ENCODE results near the gene TGFBR2.

Gene TGFBR2

DNA sequence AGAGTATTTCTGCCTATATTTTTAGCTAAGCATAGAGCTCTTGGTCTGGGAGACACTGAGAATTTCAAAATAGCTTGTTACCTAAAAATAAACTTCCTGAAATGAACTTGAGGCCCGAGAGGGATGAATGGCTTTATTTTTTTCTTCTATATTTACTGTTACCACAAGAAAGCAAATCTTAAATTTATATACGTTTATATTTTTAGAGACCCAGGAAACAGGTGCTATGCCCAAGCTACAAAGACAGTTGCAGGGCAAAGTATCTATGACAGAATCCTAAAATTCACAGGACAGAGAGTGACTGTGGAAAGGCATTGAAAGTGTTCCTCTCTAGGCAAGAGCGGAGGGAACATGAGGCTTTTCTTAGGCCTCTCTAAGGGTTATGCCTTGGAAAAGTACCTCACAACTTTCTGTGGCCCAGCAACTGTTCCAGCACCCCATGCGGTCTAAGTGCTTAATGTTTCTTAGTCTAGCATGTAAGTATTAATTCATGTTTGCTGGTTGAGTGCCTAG, 36.5 kb downstream of the TGFBR2 start:
- no peak overlapping the region for H3K4me3 Mint-ChIP-seq
- H3K27me3 Mint-ChIP-seq: no peaks in the 10 kb centered on the region
- no peaks in the 10 kb centered on the region for H3K9me3 Mint-ChIP-seq
- DNase-seq (ENCODE audit: low spot score in 2 of 2) (no peak), ATAC-seq (ENCODE audit: low read depth) (no peak)
- H3K4me1 Mint-ChIP-seq: peaks cover 68% of the 10 kb centered on the region
- H3K27ac Mint-ChIP-seq: peak overlapping the region; percentile 94
- peaks cover 20% of the 10 kb centered on the region for H3K36me3 Mint-ChIP-seq

DNA sequence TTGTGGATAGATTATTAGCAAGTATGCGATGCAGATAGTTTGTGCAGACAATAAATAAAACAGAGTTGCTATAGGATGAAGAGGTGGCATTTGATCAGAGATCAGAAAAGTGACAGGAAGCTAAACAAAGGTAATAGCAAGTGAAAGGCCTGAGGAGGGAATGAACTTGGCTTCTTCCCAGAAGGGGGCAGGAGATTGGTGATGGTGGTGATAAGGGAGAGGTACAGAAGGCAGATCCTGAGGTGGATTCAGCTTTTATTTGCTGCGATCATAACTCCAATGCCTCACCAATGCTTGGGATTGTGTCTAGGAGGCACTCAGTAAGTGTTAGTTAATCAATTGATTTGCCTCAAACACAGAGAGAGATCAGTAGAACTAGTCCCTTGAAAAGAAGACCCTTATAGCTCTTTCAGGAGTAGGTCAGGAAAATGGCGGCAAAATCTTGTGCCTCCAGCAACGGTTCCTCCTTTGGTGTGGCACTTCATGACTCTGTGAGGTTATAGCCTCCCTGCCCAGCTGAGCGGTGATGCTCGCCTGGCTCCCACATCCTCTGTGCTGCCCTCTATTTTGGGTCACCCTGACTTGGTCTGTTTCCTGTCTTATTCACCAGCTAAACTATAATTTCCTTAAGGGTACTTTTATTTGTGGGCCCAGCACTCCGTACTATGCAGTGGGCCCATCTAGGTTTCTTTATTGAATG, 37.5 kb downstream of the TGFBR2 start:
- Mint-ChIP-seq H3K4me3 (peak overlapping the region; percentile 80), H3K9me3 (no peaks in the 10 kb centered on the region), H3K4me1 (peaks cover 70% of the 10 kb centered on the region), H3K36me3 (peaks cover 28% of the 10 kb centered on the region), H3K27me3 (no peaks in the 10 kb centered on the region), H3K27ac (peak overlapping the region; percentile 94)
- ATAC-seq (ENCODE audit: low read depth) (peak; percentile 35), DNase-seq (ENCODE audit: low spot score in 2 of 2) (no peak)

DNA sequence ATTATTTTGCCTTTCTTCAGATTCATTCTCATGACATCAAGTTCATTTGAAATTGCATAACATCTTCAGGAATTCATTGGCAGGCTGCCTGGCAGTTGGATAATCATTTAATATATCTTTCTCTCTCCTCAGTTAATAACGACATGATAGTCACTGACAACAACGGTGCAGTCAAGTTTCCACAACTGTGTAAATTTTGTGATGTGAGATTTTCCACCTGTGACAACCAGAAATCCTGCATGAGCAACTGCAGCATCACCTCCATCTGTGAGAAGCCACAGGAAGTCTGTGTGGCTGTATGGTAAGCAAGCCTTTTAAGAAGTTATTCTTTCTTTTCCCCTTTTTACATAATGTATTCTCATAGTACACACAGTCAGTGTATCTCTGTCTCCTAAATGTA, 38.2 kb downstream of the TGFBR2 start:
- Mint-ChIP-seq H3K36me3 (peaks cover 29% of the 10 kb centered on the region), H3K4me1 (peaks cover 72% of the 10 kb centered on the region), H3K9me3 (no peaks in the 10 kb centered on the region), H3K4me3 (peak overlapping the region; percentile 80), H3K27ac (peak overlapping the region; percentile 94), H3K27me3 (no peaks in the 10 kb centered on the region)
- DNase-seq (ENCODE audit: low spot score in 2 of 2) (no peak), ATAC-seq (ENCODE audit: low read depth) (peak; percentile 61)

DNA sequence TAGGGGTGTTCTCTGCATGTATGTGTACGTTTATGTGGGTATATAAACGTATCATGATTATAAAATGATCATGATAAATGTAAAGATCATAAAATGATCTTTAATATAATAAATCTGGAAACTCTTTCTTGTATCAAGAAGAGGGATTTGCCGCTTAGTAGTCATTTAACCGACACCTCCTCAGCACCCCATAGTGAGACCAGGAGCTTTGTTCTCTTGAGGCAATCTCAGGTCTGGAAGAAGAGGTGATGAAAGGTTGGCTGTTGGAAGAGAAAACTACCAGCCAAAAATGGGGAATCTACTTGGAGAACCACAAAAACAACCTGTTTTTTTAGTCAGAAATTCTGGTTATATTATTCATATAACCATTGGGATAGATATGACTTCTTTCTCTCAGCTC, 38.7 kb downstream of the TGFBR2 start:
- peaks cover 29% of the 10 kb centered on the region for H3K36me3 Mint-ChIP-seq
- ATAC-seq (ENCODE audit: low read depth) (no peak), DNase-seq (ENCODE audit: low spot score in 2 of 2) (no peak)
- peak overlapping the region; percentile 80 for H3K4me3 Mint-ChIP-seq
- peaks cover 69% of the 10 kb centered on the region for H3K4me1 Mint-ChIP-seq
- H3K27ac Mint-ChIP-seq: peak overlapping the region; percentile 94
- H3K9me3 Mint-ChIP-seq: no peaks in the 10 kb centered on the region
- no peaks in the 10 kb centered on the region for H3K27me3 Mint-ChIP-seq

- peaks cover 38% of the 10 kb centered on the region for H3K36me3 Mint-ChIP-seq
- ATAC-seq (ENCODE audit: low read depth) (no peak), DNase-seq (ENCODE audit: low spot score in 2 of 2) (no peak)
- H3K4me3 Mint-ChIP-seq: peak overlapping the region; percentile 4
- H3K27me3 Mint-ChIP-seq: no peaks in the 10 kb centered on the region
- H3K4me1 Mint-ChIP-seq: peaks cover 69% of the 10 kb centered on the region
- H3K9me3 Mint-ChIP-seq: no peaks in the 10 kb centered on the region
- peak overlapping the region; percentile 94 for H3K27ac Mint-ChIP-seq
Measured at GRCh38 chr3:30646181-30646876, 39.9 kb downstream of the TGFBR2 start.

- DNase-seq (ENCODE audit: low spot score in 2 of 2) (no peak), ATAC-seq (ENCODE audit: low read depth) (no peak)
- no peaks in the 10 kb centered on the region for H3K9me3 Mint-ChIP-seq
- H3K36me3 Mint-ChIP-seq: peaks cover 40% of the 10 kb centered on the region
- H3K27me3 Mint-ChIP-seq: no peaks in the 10 kb centered on the region
- peaks cover 66% of the 10 kb centered on the region for H3K4me1 Mint-ChIP-seq
- H3K27ac Mint-ChIP-seq: peak overlapping the region; percentile 94
- no peak overlapping the region for H3K4me3 Mint-ChIP-seq
Measured at GRCh38 chr3:30646961-30647752, 40.8 kb downstream of the TGFBR2 start.

GRCh38 chr3:30648670-30649357, 42.4 kb downstream of the TGFBR2 start:
- H3K36me3 Mint-ChIP-seq: peaks cover 46% of the 10 kb centered on the region
- H3K4me1 Mint-ChIP-seq: peaks cover 59% of the 10 kb centered on the region
- H3K27ac Mint-ChIP-seq: peak overlapping the region; percentile 73
- ATAC-seq (ENCODE audit: low read depth) (no peak), DNase-seq (ENCODE audit: low spot score in 2 of 2) (no peak)
- no peaks in the 10 kb centered on the region for H3K27me3 Mint-ChIP-seq
- H3K9me3 Mint-ChIP-seq: no peaks in the 10 kb centered on the region
- H3K4me3 Mint-ChIP-seq: peak overlapping the region; percentile 67

- Mint-ChIP-seq H3K4me1 (peaks cover 55% of the 10 kb centered on the region), H3K27ac (peak overlapping the region; percentile 73)
Measured at GRCh38 chr3:30649572-30650318, 43.3 kb downstream of the TGFBR2 start.

DNA sequence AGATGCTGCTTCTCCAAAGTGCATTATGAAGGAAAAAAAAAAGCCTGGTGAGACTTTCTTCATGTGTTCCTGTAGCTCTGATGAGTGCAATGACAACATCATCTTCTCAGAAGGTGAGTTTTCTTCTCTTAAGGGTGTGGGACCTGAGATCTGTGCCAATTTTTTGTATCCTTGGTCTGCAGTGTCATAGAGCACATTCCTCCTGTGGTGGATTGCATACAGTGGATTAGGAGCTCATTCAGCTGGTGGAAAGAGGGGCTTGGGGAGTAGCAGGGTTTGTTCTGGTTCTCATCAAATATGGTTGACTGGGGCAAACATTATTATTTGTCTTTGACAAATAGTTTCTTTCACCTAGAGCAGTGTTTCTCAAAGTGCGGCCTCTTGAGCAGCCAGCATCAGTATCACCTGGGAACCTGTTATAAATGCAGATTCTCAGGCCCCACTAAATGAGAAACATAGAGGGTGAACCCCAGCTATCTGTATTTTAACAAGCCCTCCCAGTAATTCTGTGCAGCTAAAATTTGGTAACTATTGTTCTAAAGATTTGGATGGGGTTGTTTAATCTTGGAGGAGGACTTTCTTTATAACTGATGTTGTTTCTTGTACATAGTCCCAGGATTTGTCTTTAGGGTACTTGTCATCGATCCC, 44.1 kb downstream of the TGFBR2 start:
- Mint-ChIP-seq H3K9me3 (no peaks in the 10 kb centered on the region), H3K27me3 (no peaks in the 10 kb centered on the region), H3K36me3 (peaks cover 53% of the 10 kb centered on the region), H3K4me1 (peaks cover 57% of the 10 kb centered on the region), H3K4me3 (no peak overlapping the region), H3K27ac (peak overlapping the region; percentile 73)
- DNase-seq (ENCODE audit: low spot score in 2 of 2) (no peak), ATAC-seq (ENCODE audit: low read depth) (no peak)

More at GRCh38 chr3:30649572-30650318, 43.3 kb downstream of the TGFBR2 start:
- ATAC-seq (ENCODE audit: low read depth) (peak; percentile 84), DNase-seq (ENCODE audit: low spot score in 2 of 2) (no peak)
- peaks cover 48% of the 10 kb centered on the region for H3K36me3 Mint-ChIP-seq
- no peaks in the 10 kb centered on the region for H3K27me3 Mint-ChIP-seq
- H3K4me3 Mint-ChIP-seq: peak overlapping the region; percentile 48
- H3K9me3 Mint-ChIP-seq: no peaks in the 10 kb centered on the region

- Mint-ChIP-seq H3K27me3 (no peaks in the 10 kb centered on the region), H3K9me3 (no peaks in the 10 kb centered on the region), H3K4me1 (peaks cover 65% of the 10 kb centered on the region), H3K27ac (peak overlapping the region; percentile 86), H3K36me3 (peaks cover 51% of the 10 kb centered on the region), H3K4me3 (no peak overlapping the region)
- ATAC-seq (ENCODE audit: low read depth) (no peak), DNase-seq (ENCODE audit: low spot score in 2 of 2) (no peak)
Measured at GRCh38 chr3:30654269-30654668, 47.9 kb downstream of the TGFBR2 start.

DNA sequence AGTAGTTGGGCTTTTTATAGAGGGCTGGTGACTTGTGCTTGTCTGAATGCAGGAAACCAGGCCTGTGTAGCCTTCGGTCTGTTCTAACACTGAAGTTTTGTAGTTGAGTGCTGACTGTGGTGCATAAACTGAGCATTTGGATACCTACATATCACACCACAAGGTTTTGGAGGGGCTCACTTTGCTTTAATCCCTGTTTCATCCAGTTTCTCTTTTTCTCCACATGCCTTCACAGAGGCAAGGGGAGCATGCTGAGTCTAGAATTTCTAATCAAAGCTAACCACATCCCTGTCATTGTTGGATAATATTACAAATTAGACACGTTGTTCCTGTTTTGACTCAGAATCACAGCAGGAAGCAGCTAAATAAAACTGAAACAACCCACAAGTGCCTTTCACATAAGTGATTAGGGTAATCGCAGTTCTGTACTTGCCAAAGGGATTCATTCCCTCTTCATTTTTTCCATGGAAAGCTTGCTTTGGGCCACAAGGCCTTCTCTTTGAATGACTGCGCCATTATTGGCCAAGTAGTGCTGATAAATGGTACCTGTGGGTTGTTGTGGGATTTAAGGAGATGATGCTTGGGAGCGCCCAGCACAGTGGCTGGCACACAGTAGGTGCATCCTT, 48.9 kb downstream of the TGFBR2 start:
- H3K4me3 Mint-ChIP-seq: peak overlapping the region; percentile 64
- no peak for DNase-seq (ENCODE audit: low spot score in 2 of 2)
- no peaks in the 10 kb centered on the region for H3K27me3 Mint-ChIP-seq
- H3K36me3 Mint-ChIP-seq: peaks cover 48% of the 10 kb centered on the region
- peak overlapping the region; percentile 86 for H3K27ac Mint-ChIP-seq
- ATAC-seq (ENCODE audit: low read depth): peak; percentile 63
- H3K4me1 Mint-ChIP-seq: peaks cover 58% of the 10 kb centered on the region
- H3K9me3 Mint-ChIP-seq: no peaks in the 10 kb centered on the region

- peak overlapping the region; percentile 32 for H3K4me3 Mint-ChIP-seq
- peaks cover 60% of the 10 kb centered on the region for H3K4me1 Mint-ChIP-seq
- no peaks in the 10 kb centered on the region for H3K27me3 Mint-ChIP-seq
- peak overlapping the region; percentile 86 for H3K27ac Mint-ChIP-seq
- H3K9me3 Mint-ChIP-seq: no peaks in the 10 kb centered on the region
- ATAC-seq (ENCODE audit: low read depth) (no peak), DNase-seq (ENCODE audit: low spot score in 2 of 2) (no peak)
- peaks cover 46% of the 10 kb centered on the region for H3K36me3 Mint-ChIP-seq
Measured at GRCh38 chr3:30656624-30657141, 50.3 kb downstream of the TGFBR2 start.
